Glutamatergic neuron (in vitro differentiated cells): ENCODE results near the gene OR6C70. TPM values are rescaled to one million over a fixed set of nuclear protein-coding genes. Genes with fewer than 3 reads are reported as not detected.
"Not testable (repeated sequence)": the region's sequence is repeated elsewhere in the genome, so short reads cannot be mapped to it uniquely, and the experiment has no call there.

ENCODE experiments used
- DNase-seq: peaks from one replicate; pipeline ENCODE4 v3.0.0; 2022
- H3K27ac Mint-ChIP-seq: one replicate; pipeline ENCODE4 v1.8.0; 2020; ENCODE audit warnings: mild to moderate bottlenecking, mixed read lengths, inconsistent platforms; ENCODE audit not compliant: unreplicated experiment
- H3K27me3 Mint-ChIP-seq: one replicate; pipeline ENCODE4 v1.8.0; 2020; ENCODE audit warnings: mild to moderate bottlenecking, moderate library complexity, mixed read lengths, inconsistent platforms; ENCODE audit not compliant: unreplicated experiment
- H3K36me3 Mint-ChIP-seq: one replicate; pipeline ENCODE4 v1.8.0; 2020; ENCODE audit warnings: mild to moderate bottlenecking, mixed read lengths, inconsistent platforms; ENCODE audit not compliant: unreplicated experiment
- H3K4me1 Mint-ChIP-seq: one replicate; pipeline ENCODE4 v1.8.0; 2020; ENCODE audit warnings: mild to moderate bottlenecking, low read depth, mixed read lengths, inconsistent platforms; ENCODE audit not compliant: unreplicated experiment
- H3K4me3 Mint-ChIP-seq: one replicate; pipeline ENCODE4 v1.8.0; 2020; ENCODE audit warnings: mild to moderate bottlenecking, mixed read lengths, inconsistent platforms; ENCODE audit not compliant: unreplicated experiment
- H3K9me3 Mint-ChIP-seq: one replicate; pipeline ENCODE4 v1.8.0; 2020; ENCODE audit warnings: mild to moderate bottlenecking, moderate library complexity, mixed read lengths, inconsistent platforms; ENCODE audit not compliant: unreplicated experiment
- CTCF ChIP-seq: fragments of 200-600 bp; sonication (generic); IDR thresholded peaks from one replicate; pipeline ENCODE4 v1.5.0; 2021; ENCODE audit not compliant: partially characterized antibody, unreplicated experiment
- total RNA-seq: library from RNA; stranded (reverse); fragmentation: NEBNext Ultra II Directional; extraction: Animal tissue kit (Norgen Biotek cat#: 25700); gene quantifications from one replicate; pipeline ENCODE4 v1.2.1, GENCODE V29; 2021; ENCODE audit not compliant: unreplicated experiment

OR6C70 gene
- total RNA-seq, 1 donor from 2014 or later: not detected

GRCh38 chr12:55443776-55444175 lies 26.2 kb downstream of the OR6C70 start, which contains the start of gene OR6C2:
TSS of gene OR6C2 (plus strand) at chr12:55444076. CDS start at chr12:55452214, 8,138 bp downstream.
- Mint-ChIP-seq H3K4me3 (peak within 1 kb of the TSS; percentile 17), H3K27ac (peak within 1 kb of the TSS; percentile 71)

GRCh38 chr12:55441233-55441632 lies 28.7 kb downstream of the OR6C70 start:
- not testable (repeated sequence) for H3K4me3 Mint-ChIP-seq, H3K4me1 Mint-ChIP-seq, H3K36me3 Mint-ChIP-seq, H3K27me3 Mint-ChIP-seq, H3K9me3 Mint-ChIP-seq, DNase-seq, H3K27ac Mint-ChIP-seq

More at GRCh38 chr12:55443776-55444175, 26.2 kb downstream of the OR6C70 start, which contains the start of gene OR6C2:
- TF ChIP-seq CTCF: no peak
- no peak for DNase-seq
- H3K36me3 Mint-ChIP-seq: peaks cover 3% of the 10 kb centered on the region
- peaks cover 4% of the 10 kb centered on the region for H3K9me3 Mint-ChIP-seq
- H3K4me1 Mint-ChIP-seq: peaks cover 9% of the 10 kb centered on the region
- peaks cover 3% of the 10 kb centered on the region for H3K27me3 Mint-ChIP-seq

GRCh38 chr12:55428331-55429243 lies 41.4 kb downstream of the OR6C70 start:
- Mint-ChIP-seq H3K27me3 (no peaks in the 10 kb centered on the region), H3K4me1 (no peaks in the 10 kb centered on the region), H3K36me3 (no peaks in the 10 kb centered on the region), H3K4me3 (no peak overlapping the region), H3K9me3 (no peaks in the 10 kb centered on the region), H3K27ac (no peak overlapping the region)
- TF ChIP-seq CTCF: no peak
- DNase-seq: no peak

- Mint-ChIP-seq H3K36me3 (no peaks in the 10 kb centered on the region), H3K4me1 (no peaks in the 10 kb centered on the region), H3K27ac (no peak within 1 kb of the TSS), H3K9me3 (no peaks in the 10 kb centered on the region), H3K27me3 (no peaks in the 10 kb centered on the region), H3K4me3 (no peak within 1 kb of the TSS)
- TF ChIP-seq CTCF: no peak
- no peak for DNase-seq
Observed at GRCh38 chr12:55425954-55426353, 44.0 kb downstream of the OR6C70 start, which contains the start of gene OR6C76. TSS of gene OR6C76 (plus strand) at chr12:55426254. CDS start at chr12:55426254, 0 bp downstream.

GRCh38 chr12:55420307-55420962 lies 49.5 kb downstream of the OR6C70 start:
- no peaks in the 10 kb centered on the region for H3K27me3 Mint-ChIP-seq
- H3K9me3 Mint-ChIP-seq: no peaks in the 10 kb centered on the region
- no peak overlapping the region for H3K4me3 Mint-ChIP-seq
- DNase-seq: no peak
- no peak for TF ChIP-seq CTCF
- no peaks in the 10 kb centered on the region for H3K4me1 Mint-ChIP-seq
- no peaks in the 10 kb centered on the region for H3K36me3 Mint-ChIP-seq
- H3K27ac Mint-ChIP-seq: no peak overlapping the region

Other genes with a start within 250 kb of the OR6C70 start
- gene OR10A7, start 249.1 kb downstream of the OR6C70 start, total RNA-seq: 0.47 TPM
- gene OR6C74, start 225.5 kb downstream of the OR6C70 start, total RNA-seq: not detected
- not detected for gene OR6C6, start 173.6 kb downstream of the OR6C70 start, total RNA-seq
- gene OR6C1, start 155.8 kb downstream of the OR6C70 start, total RNA-seq: not detected
- gene OR6C3, start 139.4 kb downstream of the OR6C70 start, total RNA-seq: not detected
- gene OR6C75, start 107.2 kb downstream of the OR6C70 start, total RNA-seq: not detected
- not detected for gene OR6C65, start 69.6 kb downstream of the OR6C70 start, total RNA-seq
- gene OR6C76, start 43.9 kb downstream of the OR6C70 start, total RNA-seq: not detected
- not detected for gene OR6C2, start 26.1 kb downstream of the OR6C70 start, total RNA-seq
- gene OR6C68, start 22.2 kb upstream of the OR6C70 start, total RNA-seq: not detected
- not detected for gene OR6C4, start 79.5 kb upstream of the OR6C70 start, total RNA-seq
- not detected for gene OR2AP1, start 102.3 kb upstream of the OR6C70 start, total RNA-seq
- not detected for gene OR10P1, start 166.8 kb upstream of the OR6C70 start, total RNA-seq
- 156 TPM for gene ITGA7, start 237.8 kb upstream of the OR6C70 start, total RNA-seq
- gene BLOC1S1, start 245.9 kb upstream of the OR6C70 start, total RNA-seq: 71.2 TPM